GM08714 (cell line): ENCODE data around the gene OSBPL8.

ENCODE experiments used
- H3K4me3 ChIP-seq: fragments of 200-500 bp; sonication (Bioruptor generic); 2 replicates; pipeline ENCODE4 v1.5.1; 2014; ENCODE audit warnings: mild to moderate bottlenecking, low read length, inconsistent platforms
- ZNF274 ChIP-seq: IDR thresholded peaks from 2 replicates; pipeline ENCODE4 v1.6.1; 2012; ENCODE audit warnings: mild to moderate bottlenecking, low read depth, low read length

Gene OSBPL8

GRCh38 chr12:76563061-76563460 lies 3.5 kb upstream of the OSBPL8 start:
- TF ChIP-seq ZNF274, result no peak
- H3K4me3 ChIP-seq, result no peak overlapping the region

- no peak for TF ChIP-seq ZNF274
- no peak overlapping the region for H3K4me3 ChIP-seq
These were observed 2.6 kb upstream of the OSBPL8 start for GRCh38 chr12:76562130-76562529.

GRCh38 chr12:76560086-76560491 lies 518 bp upstream of the OSBPL8 start:
- no peak for TF ChIP-seq ZNF274
- H3K4me3 ChIP-seq, result peak overlapping the region; percentile 93

GRCh38 chr12:76558684-76559399 lies 729 bp downstream of the OSBPL8 start:
- TF ChIP-seq ZNF274, result no peak

GRCh38 chr12:76556368-76556767 lies 3.2 kb downstream of the OSBPL8 start:
- no peak for TF ChIP-seq ZNF274
- no peak overlapping the region for H3K4me3 ChIP-seq

More at GRCh38 chr12:76558684-76559399, 729 bp downstream of the OSBPL8 start:
- H3K4me3 ChIP-seq, result peak overlapping the region; percentile 96

GRCh38 chr12:76555797-76556196 lies 3.8 kb downstream of the OSBPL8 start:
- TF ChIP-seq ZNF274, result no peak
- H3K4me3 ChIP-seq, result no peak overlapping the region

- TF ChIP-seq ZNF274, result no peak
- no peak overlapping the region for H3K4me3 ChIP-seq
These were observed 4.3 kb downstream of the OSBPL8 start for GRCh38 chr12:76555231-76555767.

GRCh38 chr12:76554405-76555230 lies 5.0 kb downstream of the OSBPL8 start:
- no peak overlapping the region for H3K4me3 ChIP-seq
- TF ChIP-seq ZNF274, result no peak

- H3K4me3 ChIP-seq, result no peak overlapping the region
- no peak for TF ChIP-seq ZNF274
These were observed 7.1 kb downstream of the OSBPL8 start for GRCh38 chr12:76552343-76552938.

GRCh38 chr12:76551482-76551888 lies 8.1 kb downstream of the OSBPL8 start:
- no peak for TF ChIP-seq ZNF274
- no peak overlapping the region for H3K4me3 ChIP-seq

- H3K4me3 ChIP-seq, result no peak overlapping the region
- TF ChIP-seq ZNF274, result no peak
These were observed 10.4 kb downstream of the OSBPL8 start for GRCh38 chr12:76549131-76549530.

GRCh38 chr12:76548222-76548837 lies 11.2 kb downstream of the OSBPL8 start:
- no peak for TF ChIP-seq ZNF274
- no peak overlapping the region for H3K4me3 ChIP-seq

GRCh38 chr12:76547526-76547925 lies 12.0 kb downstream of the OSBPL8 start:
- no peak overlapping the region for H3K4me3 ChIP-seq
- TF ChIP-seq ZNF274, result no peak

GRCh38 chr12:76546889-76547288 lies 12.7 kb downstream of the OSBPL8 start:
- no peak for TF ChIP-seq ZNF274
- no peak overlapping the region for H3K4me3 ChIP-seq

- no peak for TF ChIP-seq ZNF274
These were observed 14.1 kb downstream of the OSBPL8 start for GRCh38 chr12:76545486-76545885.

More at GRCh38 chr12:76545486-76545885, 14.1 kb downstream of the OSBPL8 start:
- H3K4me3 ChIP-seq, result no peak overlapping the region
